GM21381 (cell line): ENCODE results near the gene PGBD5.
A peak's percentile ranks its signal among the peaks of the same experiment; 100 is the strongest.

Source experiments
- ATAC-seq: cut with Tn5 transposase; IDR thresholded peaks from one replicate; pipeline ENCODE4 v1.9.1; 2021; ENCODE audit warnings: mild to moderate bottlenecking, moderate library complexity; ENCODE audit not compliant: unreplicated experiment

The PGBD5 gene

GRCh38 chr1:230307213-230307612 lies 118.9 kb downstream of the PGBD5 start:
- ATAC-seq, result no peak

GRCh38 chr1:230306169-230306568 lies 120.0 kb downstream of the PGBD5 start:
- peak; percentile 53 for ATAC-seq

- ATAC-seq, result no peak
These were observed 122.3 kb downstream of the PGBD5 start for GRCh38 chr1:230303822-230304221.

- no peak for ATAC-seq
These were observed 123.1 kb downstream of the PGBD5 start for GRCh38 chr1:230303069-230303468.

GRCh38 chr1:230301822-230302221 lies 124.3 kb downstream of the PGBD5 start:
- no peak for ATAC-seq

- ATAC-seq, result no peak
These were observed 124.8 kb downstream of the PGBD5 start for GRCh38 chr1:230301322-230301721.

- ATAC-seq, result no peak
These were observed 125.5 kb downstream of the PGBD5 start for GRCh38 chr1:230300322-230301301.

- ATAC-seq, result no peak
These were observed 126.7 kb downstream of the PGBD5 start for GRCh38 chr1:230299191-230300006.

GRCh38 chr1:230295367-230295766 lies 130.8 kb downstream of the PGBD5 start:
- no peak for ATAC-seq

- ATAC-seq, result no peak
These were observed 132.8 kb downstream of the PGBD5 start for GRCh38 chr1:230293390-230293700.

- no peak for ATAC-seq
These were observed 133.3 kb downstream of the PGBD5 start for GRCh38 chr1:230292689-230293389.

GRCh38 chr1:230291731-230292620 lies 134.2 kb downstream of the PGBD5 start:
- no peak for ATAC-seq

- no peak for ATAC-seq
These were observed 136.8 kb downstream of the PGBD5 start for GRCh38 chr1:230289350-230289644.

GRCh38 chr1:230288641-230289349 lies 137.3 kb downstream of the PGBD5 start:
- no peak for ATAC-seq

- ATAC-seq, result no peak
These were observed 138.3 kb downstream of the PGBD5 start for GRCh38 chr1:230287674-230288315.

- no peak for ATAC-seq
These were observed 139.3 kb downstream of the PGBD5 start for GRCh38 chr1:230286890-230287269.

- ATAC-seq, result no peak
These were observed 139.8 kb downstream of the PGBD5 start for GRCh38 chr1:230286166-230286889.

- no peak for ATAC-seq
These were observed 140.8 kb downstream of the PGBD5 start for GRCh38 chr1:230285351-230285750.

- no peak for ATAC-seq
These were observed 141.2 kb downstream of the PGBD5 start for GRCh38 chr1:230284891-230285290.
